HepG2 (cell line): Measurements from ENCODE around the gene FIBP. TPM values are rescaled to one million over a fixed set of nuclear protein-coding genes. Genes with fewer than 3 reads are reported as not detected.

Source experiments
- ATAC-seq: fragments of 200-7000 bp; cut with Tn5 transposase; 3 replicates; pipeline ENCODE4 v1.9.1; 2020; ENCODE audit warnings: mild to moderate bottlenecking, moderate library complexity
- BruUV-seq: library from RNA; stranded (reverse); fragments of 400-500 nt; replicated peaks from 2 replicates; lab custom pipeline; 2021; lab: Mats Ljungman, UMichigan
- CTCF ChIA-PET: fragments of 300-600 bp; formaldehyde crosslinking; extraction: SDS; loops from one replicate; lab custom pipeline; 2021; ENCODE audit warnings: low total read pairs, inconsistent platforms, low intra/inter-chr PET ratio; lab: Yijun Ruan, JAX
- POLR2A ChIA-PET: fragments of 350-600 bp; sonication (Branson Sonifier 250); formaldehyde crosslinking; loops from one replicate; lab custom pipeline; 2020; ENCODE audit warnings: antibody characterized with exemption, inconsistent platforms; lab: Yijun Ruan, JAX
- DNase-seq: peaks from one replicate; pipeline ENCODE4 v3.0.0-alpha.2; 2015; ENCODE audit warnings: low spot score
- FAIRE-seq: peaks from 3 replicates; lab custom pipeline; 2011; peaks lifted over from hg19 to GRCh38; lab: Jason Lieb, UNC
- H2AFZ ChIP-seq: one replicate; pipeline ENCODE4 v1.6.1; 2011; ENCODE audit warnings: low read length, inconsistent platforms
- H3K27ac ChIP-seq: fragments of 300-600 bp; 3 replicates; pipeline ENCODE4 v1.8.0; 2011; ENCODE audit warnings: mixed run types, mild to moderate bottlenecking, mixed read lengths, low read length, inconsistent platforms; ENCODE audit not compliant: insufficient read depth; ENCODE audit errors: extremely low read length
- H3K27me3 ChIP-seq, 2 experiments: fragments of 200-600 bp in 1 of 2; 2 replicates in 1 of 2; 3 replicates in 1 of 2; pipeline versions ENCODE4 v1.6.0 to v1.8.0; 2011; ENCODE audit warnings: low read length in 2 of 2, mild to moderate bottlenecking in 2 of 2, moderate library complexity in 2 of 2, inconsistent platforms in 1 of 2; ENCODE audit not compliant: insufficient read depth in 2 of 2, control insufficient read depth in 1 of 2
- H3K36me3 ChIP-seq, 2 experiments: fragments of 200-600 bp in 1 of 2; replicated peaks in 1 of 2; 2 replicates in 1 of 2; 3 replicates in 1 of 2; pipeline versions ENCODE4 v1.5.1 to v1.8.0; 2011; ENCODE audit warnings: low read length in 2 of 2, inconsistent platforms in 1 of 2; ENCODE audit not compliant: insufficient read depth in 2 of 2, control insufficient read depth in 1 of 2
- H3K4me1 ChIP-seq: 2 replicates; pipeline ENCODE4 v1.5.1; 2012; ENCODE audit warnings: low read length, inconsistent platforms; ENCODE audit not compliant: insufficient read depth
- H3K4me2 ChIP-seq: 2 replicates; pipeline ENCODE4 v1.6.0; 2011; ENCODE audit warnings: low read depth, low read length, inconsistent platforms
- H3K4me3 ChIP-seq, 3 experiments: fragments of 200-600 bp in 1 of 3; sonication (generic), shearing (Covaris generic) in 1 of 3; replicated peaks in 1 of 3; 2 replicates each; pipeline ENCODE4 v1.5.1; 2011 to 2016; ENCODE audit warnings: low read length in 3 of 3, inconsistent platforms in 2 of 3, low read depth in 2 of 3, mild to moderate bottlenecking in 2 of 3, control low read depth in 1 of 3, mixed read lengths in 1 of 3; ENCODE audit not compliant: insufficient read depth in 1 of 3
- H3K79me2 ChIP-seq: one replicate; pipeline ENCODE4 v1.6.1; 2011; ENCODE audit warnings: low read length, inconsistent platforms; ENCODE audit not compliant: insufficient read depth
- H3K9ac ChIP-seq: 2 replicates; pipeline ENCODE4 v1.6.0; 2011; ENCODE audit warnings: mild to moderate bottlenecking, low read depth, low read length, inconsistent platforms; ENCODE audit not compliant: insufficient read depth
- H3K9me3 ChIP-seq: 2 replicates; pipeline ENCODE4 v1.5.1; 2012; ENCODE audit warnings: mild to moderate bottlenecking, low read length
- H4K20me1 ChIP-seq: 2 replicates; pipeline ENCODE4 v1.6.0; 2011; ENCODE audit warnings: inconsistent platforms, mild to moderate bottlenecking, low read length, moderate library complexity; ENCODE audit not compliant: insufficient read depth
- ATF1 ChIP-seq: IDR thresholded peaks from 2 replicates; pipeline ENCODE4 v1.6.1; 2016; ENCODE audit warnings: mild to moderate bottlenecking, control low read depth
- CEBPG ChIP-seq: IDR thresholded peaks from 2 replicates; pipeline ENCODE4 v1.6.1; 2016
- ELF1 ChIP-seq: sonication (generic); formaldehyde crosslinking; IDR thresholded peaks from 2 replicates; pipeline ENCODE4 v1.4.0; 2020; ENCODE audit warnings: missing genetic modification reagents
- FOSL1 ChIP-seq: sonication (generic); formaldehyde crosslinking; IDR thresholded peaks from 2 replicates; pipeline ENCODE4 v1.9.0; 2021; ENCODE audit warnings: missing genetic modification reagents, borderline replicate concordance
- HDAC2 ChIP-seq: sonication (generic); formaldehyde crosslinking; IDR thresholded peaks from 2 replicates; pipeline ENCODE4 v1.4.0; 2020; ENCODE audit warnings: missing genetic modification reagents
- HNRNPK ChIP-seq: fragments of 200-400 bp; formaldehyde crosslinking; IDR thresholded peaks from 2 replicates; pipeline ENCODE4 v1.6.1; 2018; ENCODE audit warnings: low read length, low read depth, moderate library complexity, mild to moderate bottlenecking; ENCODE audit not compliant: poor library complexity, severe bottlenecking
- HOXA7 ChIP-seq: sonication (generic); formaldehyde crosslinking; IDR thresholded peaks from 2 replicates; pipeline ENCODE4 v1.8.1; 2022; ENCODE audit warnings: mild to moderate bottlenecking, missing genetic modification reagents, moderate library complexity
- JDP2 ChIP-seq: sonication (generic); formaldehyde crosslinking; IDR thresholded peaks from 2 replicates; pipeline ENCODE4 v1.8.1; 2022; ENCODE audit warnings: missing genetic modification reagents, borderline replicate concordance
- KDM2A ChIP-seq: sonication (generic); formaldehyde crosslinking; IDR thresholded peaks from 2 replicates; pipeline ENCODE4 v1.4.0; 2020; ENCODE audit warnings: low read depth, missing genetic modification reagents, borderline replicate concordance
- NBN ChIP-seq: fragments of 450-650 bp; conservative IDR thresholded peaks from 2 replicates; pipeline ENCODE4 v1.6.1; 2017
- PHF21A ChIP-seq: sonication (generic); formaldehyde crosslinking; IDR thresholded peaks from 2 replicates; pipeline ENCODE4 v1.5.0; 2020; ENCODE audit warnings: mild to moderate bottlenecking, missing genetic modification reagents
- SMC3 ChIP-seq: IDR thresholded peaks from 2 replicates; pipeline ENCODE4 v1.6.1; 2011; ENCODE audit warnings: low read length, improper control_type of control experiment
- SP2 ChIP-seq: sonication (generic); formaldehyde crosslinking; IDR thresholded peaks from 2 replicates; pipeline ENCODE4 v1.5.1; 2020; ENCODE audit warnings: mild to moderate bottlenecking, missing genetic modification reagents
- U2AF2 ChIP-seq: fragments of 200-400 bp; formaldehyde crosslinking; IDR thresholded peaks from 2 replicates; pipeline ENCODE4 v1.6.1; 2017; ENCODE audit warnings: low read depth, mild to moderate bottlenecking, low read length
- XBP1 ChIP-seq: sonication (generic); formaldehyde crosslinking; IDR thresholded peaks from 2 replicates; pipeline ENCODE4 v1.5.0; 2020; ENCODE audit warnings: missing genetic modification reagents
- ZNF17 ChIP-seq: sonication (generic); formaldehyde crosslinking; IDR thresholded peaks from 2 replicates; pipeline ENCODE4 v1.5.0; 2020; ENCODE audit warnings: mild to moderate bottlenecking, missing genetic modification reagents
- ZNF441 ChIP-seq: sonication (generic); formaldehyde crosslinking; IDR thresholded peaks from 2 replicates; pipeline ENCODE4 v1.7.0; 2021; ENCODE audit warnings: missing genetic modification reagents, borderline replicate concordance
- ZNF713 ChIP-seq: sonication (generic); formaldehyde crosslinking; IDR thresholded peaks from 2 replicates; pipeline ENCODE4 v1.4.0; 2020; ENCODE audit warnings: mild to moderate bottlenecking, missing genetic modification reagents
- ZNF761 ChIP-seq: sonication (generic); formaldehyde crosslinking; conservative IDR thresholded peaks from 2 replicates; pipeline ENCODE4 v1.4.0; 2020; ENCODE audit warnings: mild to moderate bottlenecking, missing genetic modification reagents
- ZNF766 ChIP-seq: sonication (generic); formaldehyde crosslinking; IDR thresholded peaks from 2 replicates; pipeline ENCODE4 v1.5.0; 2020; ENCODE audit warnings: missing genetic modification reagents, borderline replicate concordance
- ZNF816 ChIP-seq: sonication (generic); formaldehyde crosslinking; IDR thresholded peaks from 2 replicates; pipeline ENCODE4 v1.8.0; 2022; ENCODE audit warnings: missing genetic modification reagents, mild to moderate bottlenecking, borderline replicate concordance
- ZSCAN21 ChIP-seq: sonication (generic); formaldehyde crosslinking; IDR thresholded peaks from 2 replicates; pipeline ENCODE4 v1.8.0; 2022; ENCODE audit warnings: mild to moderate bottlenecking, missing genetic modification reagents, moderate library complexity, borderline replicate concordance
- ZUFSP ChIP-seq: sonication (generic); formaldehyde crosslinking; IDR thresholded peaks from 2 replicates; pipeline ENCODE4 v1.9.0; 2021; ENCODE audit warnings: missing genetic modification reagents, mild to moderate bottlenecking, borderline replicate concordance
- WGBS: methylation state at CpG from one replicate; pipeline ENCODE4 v1.1.6; 2017; ENCODE audit warnings: low lambda C conversion rate; 5-methylcytosine and 5-hydroxymethylcytosine counted together
- in situ Hi-C: cut with HindIII; loops from 2 replicates; pipeline ENCODE4 v1.10.0; 2017; ENCODE audit warnings: low pct_unique_long_range_greater_than_20kb; ENCODE audit not compliant: extremely low pct_ligation_motif_present
- intact Hi-C: fragments of 100-400 bp; cut with micrococcal nuclease; formaldehyde crosslinking; loops from one replicate; pipeline ENCODE4 v1.10.0; 2022; ENCODE audit not compliant: unreplicated experiment
- polyA plus RNA-seq, 8 experiments: library from polyadenylated mRNA; depleted of rRNA in 3 of 8; stranded (reverse) in 7 of 8; unstranded in 1 of 8; fragments of >200 nt; fragmentation: Illumina TruSeq in 4 of 8; extraction: Trizol in 4 of 8; gene quantifications; 2 replicates each; pipeline versions ENCODE4 v1.2.1 to v1.2.3, GENCODE V29; 2011 to 2016; ENCODE audit warnings: low read depth in 4 of 8, missing spikeins in 1 of 8, mixed read lengths in 1 of 8; ENCODE audit not compliant: insufficient read depth in 1 of 8
- total RNA-seq, 5 experiments: library from RNA; depleted of rRNA; stranded (reverse); fragments of >200 nt; fragmentation: Illumina TruSeq; extraction: Trizol; gene quantifications; 2 replicates each; pipeline ENCODE4 v1.2.3, GENCODE V29; 2016; ENCODE audit warnings: low read depth in 1 of 5

Gene FIBP
- total and polyA plus RNA-seq, 2 of the 13 experiments (the other 11 are each of a cell fraction or from before 2014, with no cell fraction given), result 42.9 to 62.1 TPM

- H3K4me3 ChIP-seq, result peak overlapping the region; percentile 84 to 89 (median 89)
- H4K20me1 ChIP-seq, result no peaks in the 10 kb centered on the region
- intact Hi-C loops, result no loop called here
- DNase-seq, result no peak
- H3K4me1 ChIP-seq, result peaks cover 54% of the 10 kb centered on the region
- peaks cover 32% of the 10 kb centered on the region for H3K79me2 ChIP-seq
- no peak for ATAC-seq
- in situ Hi-C loops, result no loop called here
- H3K4me2 ChIP-seq, result peak overlapping the region; percentile 93
- ChIA-PET POLR2A (interaction anchor here (0.8 to 6.2 kb wide), 6 partner anchors 8 to 186 kb away, joined by 4 to 95 read pairs (median 8); partner anchors contain the start of genes CCDC85B, FIBP and KAT5), CTCF (interaction anchor here (1.2 kb wide), 1 partner anchor 11 kb away, joined by 3 read pairs; the partner anchor contains the start of gene FIBP)
- H3K27ac ChIP-seq, result peak overlapping the region; percentile 66
- 8% methylated on average over 12 of the region's 28 CpGs for WGBS
- H2AFZ ChIP-seq, result no peak overlapping the region
- no peak for FAIRE-seq
- peak overlapping the region; percentile 88 for H3K9ac ChIP-seq
- peaks cover 8 to 16% of the 10 kb centered on the region in 2 experiments; a peak in 4 of 5 replicates for H3K36me3 ChIP-seq
- no peaks in the 10 kb centered on the region; a peak in 1 of 5 replicates for H3K27me3 ChIP-seq
- BruUV-seq, result TSS peak; percentile 54
- H3K9me3 ChIP-seq, result no peaks in the 10 kb centered on the region
- no peak for TF ChIP-seq JDP2 (CRISPR knock-in tag)
- no peak for TF ChIP-seq XBP1
- TF ChIP-seq ELF1 (CRISPR knock-in tag), result peak; percentile 61; the same call in 1 of the 2 replicates
- TF ChIP-seq ZUFSP, result no peak
- 0 out of 2 replicates have a peak, but pooled peaks have one; percentile 40 for TF ChIP-seq SP2
- TF ChIP-seq KDM2A (CRISPR knock-in tag), result no peak
- 0 out of 2 replicates have a peak, but pooled peaks have one; percentile 25 for TF ChIP-seq CEBPG (CRISPR knock-in tag)
- no peak for TF ChIP-seq SMC3
- TF ChIP-seq ZNF17 (CRISPR knock-in tag), result no peak
- no peak for TF ChIP-seq U2AF2
- TF ChIP-seq FOSL1, result no peak
- TF ChIP-seq ZNF761, result 0 out of 2 replicates have a peak, but pooled peaks have one; percentile 29
- TF ChIP-seq ZNF713, result no peak
- TF ChIP-seq ZNF816, result peak; percentile 74; the same call in 1 of the 2 replicates
- TF ChIP-seq NBN, result no peak
- TF ChIP-seq HOXA7 (CRISPR knock-in tag), result no peak
- no peak for TF ChIP-seq HDAC2 (CRISPR knock-in tag)
- peak; percentile 12; the same call in 1 of the 2 replicates for TF ChIP-seq PHF21A (CRISPR knock-in tag)
- TF ChIP-seq ATF1 (CRISPR knock-in tag), result 0 out of 2 replicates have a peak, but pooled peaks have one; percentile 21
- no peak for TF ChIP-seq ZNF441 (CRISPR knock-in tag)
- TF ChIP-seq ZSCAN21 (CRISPR knock-in tag), result no peak
- TF ChIP-seq HNRNPK, result peak; percentile 45
- TF ChIP-seq ZNF766 (CRISPR knock-in tag), result 0 out of 2 replicates have a peak, but pooled peaks have one; percentile 38
Observed at GRCh38 chr11:65898656-65899355, 10.5 kb upstream of the FIBP start.
